Fibroblast of lung (primary cell): Measurements from ENCODE around the gene TEDC2. TPM values are rescaled to one million over a fixed set of nuclear protein-coding genes. Genes with fewer than 3 reads are reported as not detected.

Experiments
- DNase-seq, 2 donors: peaks; one replicate each; pipeline versions ENCODE4 v3.0.0 to v3.0.0-alpha.2; 2010; ENCODE audit warnings: low read depth in 2 of 2
- H2AFZ ChIP-seq: 2 replicates; pipeline ENCODE4 v1.5.1; 2012; ENCODE audit warnings: low read length, control low read depth, inconsistent platforms
- H3K27ac ChIP-seq: 2 replicates; pipeline ENCODE4 v1.5.1; 2011; ENCODE audit warnings: low read length, control low read depth; ENCODE audit not compliant: insufficient read depth
- H3K27me3 ChIP-seq: 2 replicates; pipeline ENCODE4 v1.5.1; 2011; ENCODE audit warnings: mild to moderate bottlenecking, low read length; ENCODE audit not compliant: control insufficient read depth, insufficient read depth
- H3K36me3 ChIP-seq: 2 replicates; pipeline ENCODE4 v1.5.1; 2011; ENCODE audit warnings: low read length; ENCODE audit not compliant: control insufficient read depth, insufficient read depth
- H3K4me1 ChIP-seq: 2 replicates; pipeline ENCODE4 v1.5.1; 2011; ENCODE audit warnings: low read length; ENCODE audit not compliant: control insufficient read depth, insufficient read depth; ENCODE audit errors: extremely low read depth
- H3K4me2 ChIP-seq: 2 replicates; pipeline ENCODE4 v1.5.1; 2011; ENCODE audit warnings: low read length, control low read depth; ENCODE audit not compliant: insufficient read depth; ENCODE audit errors: extremely low read depth
- H3K4me3 ChIP-seq, 4 experiments: fragments of 200-600 bp in 1 of 4; sonication (generic) in 1 of 4; replicated peaks in 1 of 4; 2 replicates each; pipeline ENCODE4 v1.5.1; 2011 to 2016; ENCODE audit warnings: low read length in 4 of 4, low read depth in 3 of 4, mild to moderate bottlenecking in 3 of 4, control low read depth in 2 of 4, inconsistent platforms in 1 of 4, mixed read lengths in 1 of 4; ENCODE audit not compliant: insufficient read depth in 1 of 4; ENCODE audit errors: control extremely low read depth in 1 of 4
- H3K79me2 ChIP-seq: 2 replicates; pipeline ENCODE4 v1.5.1; 2012; ENCODE audit warnings: mild to moderate bottlenecking, low read length, inconsistent platforms; ENCODE audit not compliant: control insufficient read depth, insufficient read depth
- H3K9ac ChIP-seq: 2 replicates; pipeline ENCODE4 v1.5.1; 2011; ENCODE audit warnings: mild to moderate bottlenecking, low read length, control low read depth; ENCODE audit not compliant: insufficient read depth
- H3K9me3 ChIP-seq: 2 replicates; pipeline ENCODE4 v1.5.1; 2012; ENCODE audit warnings: low read depth, low read length; ENCODE audit not compliant: control insufficient read depth, insufficient read depth
- H4K20me1 ChIP-seq: 2 replicates; pipeline ENCODE4 v1.5.1; 2011; ENCODE audit warnings: low read length; ENCODE audit not compliant: control insufficient read depth, insufficient read depth; ENCODE audit errors: extremely low read depth
- EZH2 ChIP-seq: IDR thresholded peaks from 2 replicates; pipeline ENCODE4 v1.5.1; 2012; ENCODE audit warnings: low read length, control low read depth, mild to moderate bottlenecking; ENCODE audit errors: missing control alignments
- polyA plus RNA-seq, 2 donors: library from polyadenylated mRNA; depleted of rRNA in 1 of 2; stranded (reverse) in 1 of 2; unstranded in 1 of 2; fragments of >200 nt; gene quantifications; 2 replicates each; pipeline ENCODE4 v1.2.1, GENCODE V29; 2011 to 2012; ENCODE audit warnings: missing spikeins in 1 of 2
- total RNA-seq: library from RNA; depleted of rRNA; stranded (reverse); fragments of >200 nt; gene quantifications from 2 replicates; pipeline ENCODE4 v1.2.1, GENCODE V29; 2014
- TF ChIP-seq, protein P1 (sequence below), 2 donors: IDR thresholded peaks in 1 of 2; conservative IDR thresholded peaks in 1 of 2; 1 replicate in 1 of 2; 2 replicates in 1 of 2; pipeline ENCODE4 v1.5.1; 2011 to 2012; ENCODE audit warnings: low read length in 2 of 2, control low read depth in 1 of 2, inconsistent platforms in 1 of 2, low read depth in 1 of 2, mild to moderate bottlenecking in 1 of 2

The TEDC2 gene
- total and polyA plus RNA-seq, 2 donors (not counting 1 experiment from before 2014, with no cell fraction given) = 1.2 to 1.7 TPM

DNA sequence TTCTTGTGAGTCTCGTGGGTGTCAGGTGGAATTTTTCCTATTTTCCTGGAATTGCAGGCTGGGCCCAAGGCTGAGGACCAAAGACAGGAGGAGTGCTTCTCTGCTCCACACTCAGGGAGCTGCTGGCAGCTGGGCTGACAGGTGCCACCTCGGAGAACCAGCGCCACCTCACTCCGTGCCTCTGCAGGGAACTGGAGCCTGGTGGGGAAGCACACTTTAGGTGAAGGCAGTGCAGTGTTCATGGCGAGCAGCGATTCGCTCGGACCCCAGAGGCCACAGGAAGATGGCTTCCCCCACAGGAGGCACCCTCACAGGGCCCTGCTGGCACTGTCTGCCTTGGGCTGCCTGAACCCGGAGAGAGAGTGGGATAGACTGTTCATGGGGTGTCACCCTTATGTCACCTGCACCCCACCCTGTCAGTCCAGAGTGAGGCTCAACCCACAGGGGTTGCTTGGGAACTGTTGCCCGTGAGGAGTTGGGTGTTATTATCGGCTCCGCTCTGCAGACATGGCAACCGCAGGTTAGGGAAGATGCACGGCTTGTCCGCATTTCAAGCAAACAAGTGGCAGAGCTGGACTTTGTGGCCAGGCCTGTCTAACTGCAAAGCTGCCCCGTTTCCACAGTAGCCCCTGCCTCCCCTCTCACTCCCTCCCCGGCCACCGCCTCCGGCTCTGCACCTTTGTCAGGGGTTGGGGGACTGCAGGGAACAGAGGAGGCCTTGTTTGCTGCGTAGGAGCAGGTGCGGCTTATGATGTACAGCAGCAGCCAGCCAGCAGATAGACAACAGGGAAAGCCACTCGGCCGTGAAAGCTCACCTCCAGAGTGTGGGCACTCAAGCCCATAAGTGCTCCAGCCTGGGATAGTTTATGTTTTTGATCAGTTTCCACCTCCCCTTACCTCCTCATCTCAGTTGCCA lies 30.5 kb downstream of the TEDC2 start:
- Histone ChIP-seq H3K4me1 (no peaks in the 10 kb centered on the region), H3K4me3 (no peak overlapping the region), H3K27ac (no peak overlapping the region), H3K36me3 (no peaks in the 10 kb centered on the region), H3K79me2 (no peaks in the 10 kb centered on the region), H2AFZ (no peak overlapping the region), H4K20me1 (no peaks in the 10 kb centered on the region), H3K27me3 (no peaks in the 10 kb centered on the region), H3K4me2 (no peak overlapping the region), H3K9ac (no peak overlapping the region), H3K9me3 (no peaks in the 10 kb centered on the region)
- no peak for TF ChIP-seq EZH2
- TF ChIP-seq, protein P1, sequence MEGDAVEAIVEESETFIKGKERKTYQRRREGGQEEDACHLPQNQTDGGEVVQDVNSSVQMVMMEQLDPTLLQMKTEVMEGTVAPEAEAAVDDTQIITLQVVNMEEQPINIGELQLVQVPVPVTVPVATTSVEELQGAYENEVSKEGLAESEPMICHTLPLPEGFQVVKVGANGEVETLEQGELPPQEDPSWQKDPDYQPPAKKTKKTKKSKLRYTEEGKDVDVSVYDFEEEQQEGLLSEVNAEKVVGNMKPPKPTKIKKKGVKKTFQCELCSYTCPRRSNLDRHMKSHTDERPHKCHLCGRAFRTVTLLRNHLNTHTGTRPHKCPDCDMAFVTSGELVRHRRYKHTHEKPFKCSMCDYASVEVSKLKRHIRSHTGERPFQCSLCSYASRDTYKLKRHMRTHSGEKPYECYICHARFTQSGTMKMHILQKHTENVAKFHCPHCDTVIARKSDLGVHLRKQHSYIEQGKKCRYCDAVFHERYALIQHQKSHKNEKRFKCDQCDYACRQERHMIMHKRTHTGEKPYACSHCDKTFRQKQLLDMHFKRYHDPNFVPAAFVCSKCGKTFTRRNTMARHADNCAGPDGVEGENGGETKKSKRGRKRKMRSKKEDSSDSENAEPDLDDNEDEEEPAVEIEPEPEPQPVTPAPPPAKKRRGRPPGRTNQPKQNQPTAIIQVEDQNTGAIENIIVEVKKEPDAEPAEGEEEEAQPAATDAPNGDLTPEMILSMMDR (conservative IDR thresholded peaks at IDR 0.05 in 1 of 2, IDR thresholded peaks at IDR 0.05 in 1 of 2; ENCODE audit: low read depth in 1 of 2, low read length in 2 of 2) = no peak
- DNase-seq = no peak

DNA sequence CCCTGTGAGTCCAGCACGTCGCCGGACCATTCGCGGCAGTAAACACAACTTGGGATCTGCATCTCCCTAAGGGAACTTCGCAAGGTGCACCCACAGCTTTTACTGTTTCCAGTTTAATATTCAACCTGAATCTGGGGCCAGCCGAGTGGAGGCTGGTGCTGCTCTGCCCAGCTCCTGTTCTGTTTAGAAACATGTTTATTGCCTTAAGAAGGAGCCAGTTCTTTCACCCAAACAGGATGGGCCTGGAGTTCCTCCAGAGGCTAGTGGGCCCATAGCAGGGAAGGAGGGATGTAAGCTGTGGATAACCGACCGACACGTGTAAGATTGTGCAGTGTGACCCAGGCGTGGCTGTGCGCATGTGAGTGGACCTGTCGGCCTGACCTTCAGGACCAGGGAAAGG lies 32.4 kb downstream of the TEDC2 start:
- no peaks in the 10 kb centered on the region for H4K20me1 ChIP-seq
- H3K27me3 ChIP-seq = no peaks in the 10 kb centered on the region
- no peak for DNase-seq

DNA sequence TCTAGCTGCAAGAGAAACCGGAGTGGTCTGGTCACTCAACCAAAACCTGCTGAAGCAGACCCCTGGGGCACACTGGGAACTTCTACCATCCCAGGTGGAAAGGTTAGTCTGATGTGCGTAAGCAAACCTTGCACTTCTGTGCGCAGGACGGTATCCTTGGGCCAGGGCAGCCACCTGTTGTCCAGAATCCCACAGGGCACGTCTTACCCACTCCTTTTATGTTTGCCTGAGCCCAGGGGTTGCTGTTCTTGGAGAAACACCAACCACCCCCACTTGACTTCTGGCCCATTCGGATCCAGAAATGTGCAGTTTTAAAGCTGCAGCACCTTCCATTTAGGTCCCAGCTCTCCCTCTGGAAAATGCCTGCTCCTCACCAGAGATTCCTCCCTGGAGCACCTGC lies 33.7 kb downstream of the TEDC2 start:
- no peaks in the 10 kb centered on the region for H3K79me2 ChIP-seq
- H3K9me3 ChIP-seq = no peaks in the 10 kb centered on the region
- H3K4me2 ChIP-seq = no peak overlapping the region
- no peaks in the 10 kb centered on the region for H3K27me3 ChIP-seq
- H2AFZ ChIP-seq = no peak overlapping the region
- no peak overlapping the region for H3K9ac ChIP-seq
- no peak for DNase-seq
- H3K4me1 ChIP-seq = peaks cover 6% of the 10 kb centered on the region
- no peak overlapping the region for H3K27ac ChIP-seq
- peaks cover 10% of the 10 kb centered on the region for H3K36me3 ChIP-seq
- no peak overlapping the region for H3K4me3 ChIP-seq
- TF ChIP-seq, protein P1 (conservative IDR thresholded peaks at IDR 0.05 in 1 of 2, IDR thresholded peaks at IDR 0.05 in 1 of 2; ENCODE audit: low read depth in 1 of 2, low read length in 2 of 2) = no peak
- no peak for TF ChIP-seq EZH2
- H4K20me1 ChIP-seq = no peaks in the 10 kb centered on the region

More for the DNA sequence above, 32.4 kb downstream of the TEDC2 start:
- Histone ChIP-seq H3K4me2 (no peak overlapping the region), H3K9ac (no peak overlapping the region), H2AFZ (no peak overlapping the region), H3K79me2 (no peaks in the 10 kb centered on the region), H3K36me3 (peaks cover 8% of the 10 kb centered on the region), H3K4me3 (no peak overlapping the region), H3K27ac (no peak overlapping the region), H3K4me1 (peaks cover 3% of the 10 kb centered on the region), H3K9me3 (no peaks in the 10 kb centered on the region)
- TF ChIP-seq EZH2 = no peak
- TF ChIP-seq, protein P1 (conservative IDR thresholded peaks at IDR 0.05 in 1 of 2, IDR thresholded peaks at IDR 0.05 in 1 of 2; ENCODE audit: low read depth in 1 of 2, low read length in 2 of 2) = no peak
